H9 (cell line): ENCODE results near the gene ATXN10. TPM values are rescaled to one million over a fixed set of nuclear protein-coding genes. Genes with fewer than 3 reads are reported as not detected.

Experiments used
- DNase-seq: peaks from one replicate; pipeline ENCODE4 v3.0.0-alpha.2; 2017
- H2AFZ ChIP-seq: one replicate; pipeline ENCODE4 v1.6.1; 2013; ENCODE audit warnings: mild to moderate bottlenecking, low read length, control low read depth, moderate library complexity
- H2AK5ac ChIP-seq: 2 replicates; pipeline ENCODE4 v1.6.1; 2013; ENCODE audit warnings: low read length, control low read depth, mixed read lengths; ENCODE audit not compliant: insufficient read length
- H2BK120ac ChIP-seq: one replicate; pipeline ENCODE4 v1.6.1; 2013; ENCODE audit warnings: low read depth, mild to moderate bottlenecking, low read length, control low read depth, inconsistent platforms; ENCODE audit not compliant: poor library complexity, severe bottlenecking
- H2BK12ac ChIP-seq: 2 replicates; pipeline ENCODE4 v1.6.1; 2013; ENCODE audit warnings: low read length, control low read depth, mixed read lengths, low read depth; ENCODE audit not compliant: insufficient read length
- H2BK15ac ChIP-seq: 2 replicates; pipeline ENCODE4 v1.6.1; 2013; ENCODE audit warnings: low read depth, low read length, control low read depth
- H2BK20ac ChIP-seq: one replicate; pipeline ENCODE4 v1.6.1; 2013; ENCODE audit warnings: low read depth, mild to moderate bottlenecking, low read length, control low read depth, inconsistent platforms; ENCODE audit not compliant: poor library complexity, severe bottlenecking
- H2BK5ac ChIP-seq: 2 replicates; pipeline ENCODE4 v1.6.1; 2013; ENCODE audit warnings: low read length, control low read depth, mixed read lengths; ENCODE audit not compliant: insufficient read length
- H3K14ac ChIP-seq: 2 replicates; pipeline ENCODE4 v1.6.1; 2013; ENCODE audit warnings: low read length, control low read depth; ENCODE audit not compliant: insufficient read depth
- H3K18ac ChIP-seq: 2 replicates; pipeline ENCODE4 v1.6.1; 2013; ENCODE audit warnings: low read depth, mild to moderate bottlenecking, mixed read lengths, low read length, control low read depth; ENCODE audit not compliant: insufficient read length
- H3K23ac ChIP-seq: 2 replicates; pipeline ENCODE4 v1.6.1; 2013; ENCODE audit warnings: low read length, control low read depth, mixed read lengths, low read depth; ENCODE audit not compliant: insufficient read length
- H3K23me2 ChIP-seq: 2 replicates; pipeline ENCODE4 v1.6.1; 2013; ENCODE audit warnings: low read depth, mild to moderate bottlenecking, mixed read lengths, low read length, control low read depth; ENCODE audit not compliant: insufficient read length, poor library complexity, severe bottlenecking
- H3K27ac ChIP-seq: 2 replicates; pipeline ENCODE4 v1.5.1; 2013; ENCODE audit warnings: low read length, control low read depth, mixed read lengths, low read depth; ENCODE audit not compliant: insufficient read length
- H3K27me3 ChIP-seq: 2 replicates; pipeline ENCODE4 v1.6.1; 2013; ENCODE audit warnings: low read length, control low read depth, inconsistent platforms; ENCODE audit not compliant: insufficient read depth
- H3K4ac ChIP-seq: 2 replicates; pipeline ENCODE4 v1.6.1; 2013; ENCODE audit warnings: low read depth, mild to moderate bottlenecking, control low read depth, inconsistent platforms, low read length, moderate library complexity
- H3K4me1 ChIP-seq: 2 replicates; pipeline ENCODE4 v1.6.1; 2013; ENCODE audit warnings: low read length, control low read depth, inconsistent platforms; ENCODE audit not compliant: insufficient read depth
- H3K4me2 ChIP-seq: 2 replicates; pipeline ENCODE4 v1.6.1; 2013; ENCODE audit warnings: low read length, control low read depth, mixed read lengths; ENCODE audit not compliant: insufficient read length, insufficient read depth
- H3K56ac ChIP-seq: 2 replicates; pipeline ENCODE4 v1.6.1; 2013; ENCODE audit warnings: low read depth, mild to moderate bottlenecking, mixed read lengths, low read length, control low read depth; ENCODE audit not compliant: insufficient read length
- H3K79me1 ChIP-seq: 2 replicates; pipeline ENCODE4 v1.6.1; 2013; ENCODE audit warnings: low read depth, mild to moderate bottlenecking, moderate library complexity, low read length, control low read depth, inconsistent platforms; ENCODE audit not compliant: insufficient read depth, poor library complexity, severe bottlenecking
- H3K79me2 ChIP-seq: 2 replicates; pipeline ENCODE4 v1.6.1; 2013; ENCODE audit warnings: low read length, control low read depth, inconsistent platforms; ENCODE audit not compliant: insufficient read depth
- H3K9ac ChIP-seq: 2 replicates; pipeline ENCODE4 v1.6.1; 2013; ENCODE audit warnings: low read length, control low read depth, mixed read lengths; ENCODE audit not compliant: insufficient read length; ENCODE audit errors: extremely low read depth
- H3K9me3 ChIP-seq: one replicate; pipeline ENCODE4 v1.6.1; 2013; ENCODE audit warnings: low read depth, low read length, inconsistent platforms; ENCODE audit not compliant: control insufficient read depth
- H3T11ph ChIP-seq: one replicate; pipeline ENCODE4 v1.6.1; 2013; ENCODE audit warnings: mild to moderate bottlenecking, low read length, control low read depth, inconsistent platforms
- H4K20me1 ChIP-seq: one replicate; pipeline ENCODE4 v1.6.1; 2013; ENCODE audit not compliant: control insufficient read depth, insufficient read length, insufficient read depth
- H4K5ac ChIP-seq: 2 replicates; pipeline ENCODE4 v1.6.1; 2013; ENCODE audit warnings: low read depth, mild to moderate bottlenecking, mixed read lengths, low read length, control low read depth; ENCODE audit not compliant: insufficient read length
- H4K8ac ChIP-seq: replicated peaks from 2 replicates; pipeline ENCODE4 v1.6.1; 2013; ENCODE audit warnings: low read length, control low read depth, mixed read lengths, low read depth; ENCODE audit not compliant: insufficient read length
- H4K91ac ChIP-seq: 2 replicates; pipeline ENCODE4 v1.6.1; 2013; ENCODE audit warnings: low read depth, mild to moderate bottlenecking, moderate library complexity, mixed read lengths, low read length, control low read depth; ENCODE audit not compliant: insufficient read length
- H3K27ac Mint-ChIP-seq, 3 experiments: 2 replicates in 2 of 3; 3 replicates in 1 of 3; pipeline ENCODE4 v1.8.0; 2020 to 2021; ENCODE audit warnings: mixed read lengths in 3 of 3, mild to moderate bottlenecking in 1 of 3, moderate library complexity in 1 of 3
- H3K27me3 Mint-ChIP-seq: 2 replicates; pipeline ENCODE4 v1.8.0; 2021; ENCODE audit warnings: low read depth, mild to moderate bottlenecking, moderate library complexity, mixed read lengths
- H3K36me3 Mint-ChIP-seq, 3 experiments: 2 replicates in 2 of 3; 3 replicates in 1 of 3; pipeline ENCODE4 v1.8.0; 2020 to 2021; ENCODE audit warnings: low read depth in 3 of 3, mixed read lengths in 3 of 3; ENCODE audit not compliant: insufficient read depth in 1 of 3
- H3K4me1 Mint-ChIP-seq, 2 experiments: 2 replicates each; pipeline ENCODE4 v1.8.0; 2020; ENCODE audit warnings: mixed read lengths in 2 of 2
- H3K4me3 Mint-ChIP-seq, 2 experiments: 2 replicates in 1 of 2; 3 replicates in 1 of 2; pipeline ENCODE4 v1.8.0; 2020 to 2021; ENCODE audit warnings: mild to moderate bottlenecking in 2 of 2, mixed read lengths in 2 of 2, moderate library complexity in 1 of 2
- H3K9me3 Mint-ChIP-seq, 2 experiments: 2 replicates in 1 of 2; 3 replicates in 1 of 2; pipeline ENCODE4 v1.8.0; 2020; ENCODE audit warnings: mild to moderate bottlenecking in 2 of 2, mixed read lengths in 2 of 2, moderate library complexity in 1 of 2
- WGBS: extraction: QIAGEN DNeasy Blood & Tissue Kit; methylation state at CpG from one replicate; pipeline ENCODE4 v1.1.7; 2013; ENCODE audit warnings: missing lambda C conversion rate, low lambda C conversion rate, mixed read lengths; ENCODE audit not compliant: insufficient read length; ENCODE audit errors: extremely low coverage; 5-methylcytosine and 5-hydroxymethylcytosine counted together
- total RNA-seq: library from RNA; stranded (reverse); gene quantifications from 2 replicates; pipeline ENCODE4 v1.2.1, GENCODE V29; 2021
- TF ChIP-seq, protein P1 (sequence below): fragments of 200-600 bp; sonication (generic); conservative IDR thresholded peaks from 3 replicates; pipeline ENCODE4 v1.8.0; 2021; ENCODE audit warnings: antibody characterized with exemption, mild to moderate bottlenecking

The ATXN10 gene
- total RNA-seq, 1 experiment from 2014 or later = 210 TPM

- H3K4me2 ChIP-seq = no peak overlapping the region
- H4K5ac ChIP-seq = no peak overlapping the region
- no peak overlapping the region for H2BK20ac ChIP-seq
- no peaks in the 10 kb centered on the region for H3K36me3 Mint-ChIP-seq
- no peaks in the 10 kb centered on the region for H3K23me2 ChIP-seq
- H3K4me1 ChIP-seq = no peaks in the 10 kb centered on the region
- no peak overlapping the region for H3K4me3 Mint-ChIP-seq
- H2BK120ac ChIP-seq = no peak overlapping the region
- no peak overlapping the region for H2AK5ac ChIP-seq
- peaks cover 5 to 9% of the 10 kb centered on the region in 2 experiments; a peak in 2 of 5 replicates for H3K9me3 Mint-ChIP-seq
- no peak overlapping the region for H2BK12ac ChIP-seq
- DNase-seq = no peak
- no peak overlapping the region for H4K8ac ChIP-seq
- no CpG with 5 or more reads among the region's 7 CpGs for whole genome bisulfite sequencing
- H3K79me1 ChIP-seq = no peaks in the 10 kb centered on the region
- no peak overlapping the region for H3T11ph ChIP-seq
- no peak overlapping the region for H3K56ac ChIP-seq
- no peak overlapping the region for H2BK15ac ChIP-seq
- H3K27me3 ChIP-seq = peaks cover 38% of the 10 kb centered on the region; the same call in 1 of the 2 replicates
- peaks cover 82% of the 10 kb centered on the region for H3K27me3 Mint-ChIP-seq
- H3K9ac ChIP-seq = no peak overlapping the region
- H3K23ac ChIP-seq = no peak overlapping the region
- no peaks in the 10 kb centered on the region for H3K9me3 ChIP-seq
- no peak overlapping the region for H3K27ac Mint-ChIP-seq
- H3K14ac ChIP-seq = no peak overlapping the region
- no peak overlapping the region for H2BK5ac ChIP-seq
- H3K79me2 ChIP-seq = no peaks in the 10 kb centered on the region
- H3K27ac ChIP-seq = no peak overlapping the region
- no peaks in the 10 kb centered on the region for H4K20me1 ChIP-seq
- no peak overlapping the region for H3K18ac ChIP-seq
- H4K91ac ChIP-seq = no peak overlapping the region
- H3K4ac ChIP-seq = no peak overlapping the region
- peaks cover 8 to 14% of the 10 kb centered on the region in 2 experiments for H3K4me1 Mint-ChIP-seq
- no peak overlapping the region for H2AFZ ChIP-seq
- TF ChIP-seq, protein P1, sequence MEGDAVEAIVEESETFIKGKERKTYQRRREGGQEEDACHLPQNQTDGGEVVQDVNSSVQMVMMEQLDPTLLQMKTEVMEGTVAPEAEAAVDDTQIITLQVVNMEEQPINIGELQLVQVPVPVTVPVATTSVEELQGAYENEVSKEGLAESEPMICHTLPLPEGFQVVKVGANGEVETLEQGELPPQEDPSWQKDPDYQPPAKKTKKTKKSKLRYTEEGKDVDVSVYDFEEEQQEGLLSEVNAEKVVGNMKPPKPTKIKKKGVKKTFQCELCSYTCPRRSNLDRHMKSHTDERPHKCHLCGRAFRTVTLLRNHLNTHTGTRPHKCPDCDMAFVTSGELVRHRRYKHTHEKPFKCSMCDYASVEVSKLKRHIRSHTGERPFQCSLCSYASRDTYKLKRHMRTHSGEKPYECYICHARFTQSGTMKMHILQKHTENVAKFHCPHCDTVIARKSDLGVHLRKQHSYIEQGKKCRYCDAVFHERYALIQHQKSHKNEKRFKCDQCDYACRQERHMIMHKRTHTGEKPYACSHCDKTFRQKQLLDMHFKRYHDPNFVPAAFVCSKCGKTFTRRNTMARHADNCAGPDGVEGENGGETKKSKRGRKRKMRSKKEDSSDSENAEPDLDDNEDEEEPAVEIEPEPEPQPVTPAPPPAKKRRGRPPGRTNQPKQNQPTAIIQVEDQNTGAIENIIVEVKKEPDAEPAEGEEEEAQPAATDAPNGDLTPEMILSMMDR = no peak
These were observed 198.4 kb downstream of the ATXN10 start for GRCh38 chr22:45870011-45870410.
